DND-41 (cell line): ENCODE results near the gene FUBP3.

ENCODE experiments used
- ATAC-seq: fragments of 200-7000 bp; cut with Tn5 transposase; 3 replicates; pipeline ENCODE4 v1.9.1; 2021; ENCODE audit warnings: low read depth; ENCODE audit not compliant: insufficient read depth
- DNase-seq: peaks from one replicate; pipeline ENCODE4 v3.0.0-alpha.2; 2020
- H2AFZ ChIP-seq: 2 replicates; pipeline ENCODE4 v1.6.0; 2012; ENCODE audit warnings: low read depth, low read length
- H3K27ac ChIP-seq: 2 replicates; pipeline ENCODE4 v1.5.1; 2012; ENCODE audit warnings: low read length, inconsistent platforms
- H3K27me3 ChIP-seq: fragments of 200-600 bp; sonication (generic); 2 replicates; pipeline ENCODE4 v1.6.0; 2012; ENCODE audit warnings: low read length, mild to moderate bottlenecking, inconsistent platforms; ENCODE audit not compliant: insufficient read depth, poor library complexity
- H3K36me3 ChIP-seq: 2 replicates; pipeline ENCODE4 v1.5.1; 2012; ENCODE audit warnings: low read length, inconsistent platforms; ENCODE audit not compliant: insufficient read depth
- H3K4me1 ChIP-seq: 2 replicates; pipeline ENCODE4 v1.5.1; 2012; ENCODE audit warnings: mild to moderate bottlenecking, low read length; ENCODE audit not compliant: insufficient read depth
- H3K4me2 ChIP-seq: 2 replicates; pipeline ENCODE4 v1.6.0; 2012; ENCODE audit warnings: mild to moderate bottlenecking, moderate library complexity, low read length, inconsistent platforms; ENCODE audit not compliant: insufficient read depth
- H3K4me3 ChIP-seq, 2 experiments: fragments of 200-600 bp in 1 of 2; shearing (Covaris generic) in 1 of 2; 2 replicates each; pipeline ENCODE4 v1.5.1; 2012 to 2016; ENCODE audit warnings: inconsistent platforms in 2 of 2, low read length in 2 of 2, mild to moderate bottlenecking in 2 of 2, low read depth in 1 of 2, moderate library complexity in 1 of 2
- H3K79me2 ChIP-seq: 2 replicates; pipeline ENCODE4 v1.6.0; 2012; ENCODE audit warnings: low read length, inconsistent platforms; ENCODE audit not compliant: insufficient read depth
- H3K9ac ChIP-seq: 2 replicates; pipeline ENCODE4 v1.6.0; 2012; ENCODE audit warnings: low read depth, mild to moderate bottlenecking, inconsistent platforms, low read length, moderate library complexity
- H3K9me3 ChIP-seq: 2 replicates; pipeline ENCODE4 v1.5.1; 2012; ENCODE audit warnings: low read length, moderate library complexity, mild to moderate bottlenecking, inconsistent platforms; ENCODE audit not compliant: insufficient read depth, severe bottlenecking
- H4K20me1 ChIP-seq: 2 replicates; pipeline ENCODE4 v1.6.0; 2012; ENCODE audit warnings: low read length; ENCODE audit not compliant: insufficient read depth
- CTCF ChIP-seq: IDR thresholded peaks from 2 replicates; pipeline ENCODE4 v1.5.1; 2012; ENCODE audit warnings: borderline replicate concordance, low read length, moderate library complexity, mild to moderate bottlenecking; ENCODE audit not compliant: poor library complexity, severe bottlenecking; ENCODE audit errors: extremely low read depth
- EZH2 ChIP-seq: IDR thresholded peaks from 3 replicates; pipeline ENCODE4 v1.6.1; 2012; ENCODE audit warnings: borderline replicate concordance, low read depth, mild to moderate bottlenecking, moderate library complexity, low read length, inconsistent platforms; ENCODE audit not compliant: severe bottlenecking

FUBP3 gene

GRCh38 chr9:130544364-130544763 lies 35.0 kb upstream of the FUBP3 start:
- no peak for TF ChIP-seq CTCF
- no peak for TF ChIP-seq EZH2
- Histone ChIP-seq H3K79me2 (no peaks in the 10 kb centered on the region), H4K20me1 (no peaks in the 10 kb centered on the region), H3K4me2 (no peak overlapping the region), H3K36me3 (no peaks in the 10 kb centered on the region), H3K9ac (no peak overlapping the region), H3K9me3 (peaks cover 4% of the 10 kb centered on the region), H3K27ac (no peak overlapping the region), H2AFZ (no peak overlapping the region), H3K4me3 (no peak overlapping the region), H3K4me1 (no peaks in the 10 kb centered on the region), H3K27me3 (peaks cover 3% of the 10 kb centered on the region)
- DNase-seq: no peak
- ATAC-seq: no peak

GRCh38 chr9:130548103-130548502 lies 31.3 kb upstream of the FUBP3 start:
- ATAC-seq (no peak), DNase-seq (no peak)
- H3K36me3 ChIP-seq: no peaks in the 10 kb centered on the region
- no peak overlapping the region for H3K4me3 ChIP-seq
- no peaks in the 10 kb centered on the region for H3K4me1 ChIP-seq
- no peak overlapping the region for H3K4me2 ChIP-seq
- no peaks in the 10 kb centered on the region for H3K79me2 ChIP-seq
- H3K27me3 ChIP-seq: no peaks in the 10 kb centered on the region
- no peaks in the 10 kb centered on the region for H4K20me1 ChIP-seq
- no peak overlapping the region for H3K9ac ChIP-seq
- peaks cover 6% of the 10 kb centered on the region for H3K9me3 ChIP-seq
- no peak overlapping the region for H2AFZ ChIP-seq
- H3K27ac ChIP-seq: no peak overlapping the region
- TF ChIP-seq CTCF (no peak), EZH2 (no peak)

GRCh38 chr9:130549093-130549735 lies 30.2 kb upstream of the FUBP3 start:
- H3K9ac ChIP-seq: no peak overlapping the region
- H3K36me3 ChIP-seq: no peaks in the 10 kb centered on the region
- no peaks in the 10 kb centered on the region for H4K20me1 ChIP-seq
- no peak for ATAC-seq
- H3K27me3 ChIP-seq: no peaks in the 10 kb centered on the region
- H3K27ac ChIP-seq: no peak overlapping the region
- H3K79me2 ChIP-seq: no peaks in the 10 kb centered on the region
- H3K4me3 ChIP-seq: no peak overlapping the region
- no peak for DNase-seq
- no peak for TF ChIP-seq CTCF
- no peak for TF ChIP-seq EZH2
- no peak overlapping the region; the same call in 1 of the 2 replicates for H2AFZ ChIP-seq
- peaks cover 6% of the 10 kb centered on the region for H3K9me3 ChIP-seq
- no peak overlapping the region for H3K4me2 ChIP-seq
- H3K4me1 ChIP-seq: no peaks in the 10 kb centered on the region
